ENCODE measurements around the gene ZFY.

- TF ChIP-seq POU2F2 (IDR thresholded peaks at IDR 0.05; ENCODE audit: borderline replicate concordance, low read depth, low read length): no peak
- TF ChIP-seq CTCF (IDR thresholded peaks at IDR 0.05 in 2 of 3, conservative IDR thresholded peaks at IDR 0.05 in 1 of 3; ENCODE audit: control insufficient read depth in 2 of 3, extremely low read depth in 1 of 3, insufficient read depth in 1 of 3, low read depth in 3 of 3, low read length in 3 of 3): no peak
- TF ChIP-seq RAD21 (IDR thresholded peaks at IDR 0.05; ENCODE audit: insufficient read depth, low read depth, low read length): no peak
- TF ChIP-seq MTA2 (IDR thresholded peaks at IDR 0.05; ENCODE audit: low read depth): no peak
- TF ChIP-seq ESRRA (IDR thresholded peaks at IDR 0.05; ENCODE audit: low read length): no peak
- TF ChIP-seq USF2 (IDR thresholded peaks at IDR 0.05; ENCODE audit: borderline replicate concordance, low read depth, low read length): no peak
- TF ChIP-seq ZNF384 (IDR thresholded peaks at IDR 0.05; ENCODE audit: borderline replicate concordance, low read depth, low read length): no peak
- TF ChIP-seq BHLHE40 (IDR thresholded peaks at IDR 0.05; ENCODE audit: borderline replicate concordance in 1 of 2, low read depth in 2 of 2, low read length in 1 of 2): no peak
- no peak for TF ChIP-seq POLR2A (IDR thresholded peaks at IDR 0.05; ENCODE audit: low read depth, low read length)
- TF ChIP-seq IKZF1 (conservative IDR thresholded peaks at IDR 0.05): no peak
- no peak for TF ChIP-seq KDM1A (IDR thresholded peaks at IDR 0.05; ENCODE audit: borderline replicate concordance)
- no peak for TF ChIP-seq PRDM15 (CRISPR knock-in tag; IDR thresholded peaks at IDR 0.05)
- TF ChIP-seq, protein P1, sequence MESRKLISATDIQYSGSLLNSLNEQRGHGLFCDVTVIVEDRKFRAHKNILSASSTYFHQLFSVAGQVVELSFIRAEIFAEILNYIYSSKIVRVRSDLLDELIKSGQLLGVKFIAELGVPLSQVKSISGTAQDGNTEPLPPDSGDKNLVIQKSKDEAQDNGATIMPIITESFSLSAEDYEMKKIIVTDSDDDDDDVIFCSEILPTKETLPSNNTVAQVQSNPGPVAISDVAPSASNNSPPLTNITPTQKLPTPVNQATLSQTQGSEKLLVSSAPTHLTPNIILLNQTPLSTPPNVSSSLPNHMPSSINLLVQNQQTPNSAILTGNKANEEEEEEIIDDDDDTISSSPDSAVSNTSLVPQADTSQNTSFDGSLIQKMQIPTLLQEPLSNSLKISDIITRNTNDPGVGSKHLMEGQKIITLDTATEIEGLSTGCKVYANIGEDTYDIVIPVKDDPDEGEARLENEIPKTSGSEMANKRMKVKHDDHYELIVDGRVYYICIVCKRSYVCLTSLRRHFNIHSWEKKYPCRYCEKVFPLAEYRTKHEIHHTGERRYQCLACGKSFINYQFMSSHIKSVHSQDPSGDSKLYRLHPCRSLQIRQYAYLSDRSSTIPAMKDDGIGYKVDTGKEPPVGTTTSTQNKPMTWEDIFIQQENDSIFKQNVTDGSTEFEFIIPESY (IDR thresholded peaks at IDR 0.05): no peak
Measured at GRCh38 chrY:2964814-2965213, 29.6 kb downstream of the ZFY start.
